A673 (cell line): Measurements from ENCODE around the gene MCRIP1.

ENCODE experiments used
- EZH2 ChIP-seq: fragments of 200-600 bp; sonication (generic); IDR thresholded peaks from 2 replicates; pipeline ENCODE4 v1.6.1; 2017; ENCODE audit warnings: borderline replicate concordance, low read depth, mild to moderate bottlenecking, mixed read lengths, antibody characterized with exemption, low read length; ENCODE audit not compliant: poor library complexity, severe bottlenecking
- TF ChIP-seq, protein P1 (sequence below): fragments of 300-800, 200-600 bp; sonication (generic); conservative IDR thresholded peaks from 2 replicates; pipeline ENCODE4 v1.5.1; 2017; ENCODE audit warnings: low read depth, mild to moderate bottlenecking, antibody characterized with exemption, low read length, moderate library complexity, mixed read lengths

DNA sequence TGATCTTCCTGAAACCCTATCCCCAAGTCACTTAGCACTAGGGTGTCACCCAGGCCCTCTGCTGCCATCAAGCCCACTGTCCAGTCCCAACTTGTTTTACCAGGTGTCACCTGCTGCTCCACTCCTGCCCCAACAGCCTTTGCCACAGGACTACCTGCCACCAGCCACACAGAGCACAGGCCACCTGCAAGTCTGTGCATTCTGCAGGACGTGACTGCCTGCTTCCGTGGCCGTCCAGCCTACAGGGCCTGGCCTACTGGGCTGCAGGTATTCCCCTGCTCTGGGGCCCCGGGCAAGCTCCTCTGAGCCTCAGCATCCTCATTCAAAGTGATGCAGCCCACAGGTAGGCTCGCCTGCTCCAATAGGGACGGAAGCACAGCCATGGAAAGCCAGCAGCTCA is 3.2 kb downstream of the MCRIP1 start:
- TF ChIP-seq, protein P1, sequence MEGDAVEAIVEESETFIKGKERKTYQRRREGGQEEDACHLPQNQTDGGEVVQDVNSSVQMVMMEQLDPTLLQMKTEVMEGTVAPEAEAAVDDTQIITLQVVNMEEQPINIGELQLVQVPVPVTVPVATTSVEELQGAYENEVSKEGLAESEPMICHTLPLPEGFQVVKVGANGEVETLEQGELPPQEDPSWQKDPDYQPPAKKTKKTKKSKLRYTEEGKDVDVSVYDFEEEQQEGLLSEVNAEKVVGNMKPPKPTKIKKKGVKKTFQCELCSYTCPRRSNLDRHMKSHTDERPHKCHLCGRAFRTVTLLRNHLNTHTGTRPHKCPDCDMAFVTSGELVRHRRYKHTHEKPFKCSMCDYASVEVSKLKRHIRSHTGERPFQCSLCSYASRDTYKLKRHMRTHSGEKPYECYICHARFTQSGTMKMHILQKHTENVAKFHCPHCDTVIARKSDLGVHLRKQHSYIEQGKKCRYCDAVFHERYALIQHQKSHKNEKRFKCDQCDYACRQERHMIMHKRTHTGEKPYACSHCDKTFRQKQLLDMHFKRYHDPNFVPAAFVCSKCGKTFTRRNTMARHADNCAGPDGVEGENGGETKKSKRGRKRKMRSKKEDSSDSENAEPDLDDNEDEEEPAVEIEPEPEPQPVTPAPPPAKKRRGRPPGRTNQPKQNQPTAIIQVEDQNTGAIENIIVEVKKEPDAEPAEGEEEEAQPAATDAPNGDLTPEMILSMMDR: no peak
- no peak for TF ChIP-seq EZH2
